AG09309 (cell line): ENCODE data around the gene UBE2C.
A peak's percentile ranks its signal among the peaks of the same experiment; 100 is the strongest.

ENCODE experiments used
- DNase-seq: peaks from one replicate; pipeline ENCODE4 v3.0.0-alpha.2; 2010; ENCODE audit warnings: low read depth
- H3K4me3 ChIP-seq: 2 replicates; pipeline ENCODE4 v1.5.1; 2011; ENCODE audit warnings: mild to moderate bottlenecking, low read depth, low read length, moderate library complexity; ENCODE audit not compliant: control insufficient read depth
- CTCF ChIP-seq: IDR thresholded peaks from 2 replicates; pipeline ENCODE4 v1.5.1; 2011; ENCODE audit warnings: mild to moderate bottlenecking, low read depth, low read length, inconsistent platforms; ENCODE audit not compliant: insufficient read depth, control insufficient read depth; ENCODE audit errors: missing control alignments

The UBE2C gene

GRCh38 chr20:45840700-45841198 is 28.3 kb downstream of the UBE2C start:
- H3K4me3 ChIP-seq = no peak overlapping the region
- no peak for TF ChIP-seq CTCF
- no peak for DNase-seq

- TF ChIP-seq CTCF = no peak
- DNase-seq = no peak
- H3K4me3 ChIP-seq = no peak overlapping the region
Observed at GRCh38 chr20:45841407-45842129, 29.1 kb downstream of the UBE2C start.

- no peak overlapping the region for H3K4me3 ChIP-seq
- DNase-seq = peak; percentile 55
- TF ChIP-seq CTCF = no peak
Observed at GRCh38 chr20:45842169-45842812, 29.8 kb downstream of the UBE2C start.

- no peak overlapping the region for H3K4me3 ChIP-seq
- no peak for TF ChIP-seq CTCF
- no peak for DNase-seq
Observed at GRCh38 chr20:45843506-45843905, 31.1 kb downstream of the UBE2C start.

GRCh38 chr20:45845452-45845851 is 33.0 kb downstream of the UBE2C start:
- no peak overlapping the region for H3K4me3 ChIP-seq
- DNase-seq = no peak
- no peak for TF ChIP-seq CTCF

- no peak overlapping the region for H3K4me3 ChIP-seq
- no peak for TF ChIP-seq CTCF
- no peak for DNase-seq
Observed at GRCh38 chr20:45848421-45848820, 36.0 kb downstream of the UBE2C start.
